GM21576 (cell line): ENCODE data around the gene MCM5.
"Not testable (repeated sequence)": the region's sequence is repeated elsewhere in the genome, so short reads cannot be mapped to it uniquely, and the experiment has no call there.

Experiments
- ATAC-seq: cut with Tn5 transposase; IDR thresholded peaks from one replicate; pipeline ENCODE4 v1.9.1; 2021; ENCODE audit warnings: mild to moderate bottlenecking, moderate library complexity; ENCODE audit not compliant: unreplicated experiment

MCM5 gene

GRCh38 chr22:35430897-35431322, 31.0 kb downstream of the MCM5 start:
- ATAC-seq: no peak

DNA sequence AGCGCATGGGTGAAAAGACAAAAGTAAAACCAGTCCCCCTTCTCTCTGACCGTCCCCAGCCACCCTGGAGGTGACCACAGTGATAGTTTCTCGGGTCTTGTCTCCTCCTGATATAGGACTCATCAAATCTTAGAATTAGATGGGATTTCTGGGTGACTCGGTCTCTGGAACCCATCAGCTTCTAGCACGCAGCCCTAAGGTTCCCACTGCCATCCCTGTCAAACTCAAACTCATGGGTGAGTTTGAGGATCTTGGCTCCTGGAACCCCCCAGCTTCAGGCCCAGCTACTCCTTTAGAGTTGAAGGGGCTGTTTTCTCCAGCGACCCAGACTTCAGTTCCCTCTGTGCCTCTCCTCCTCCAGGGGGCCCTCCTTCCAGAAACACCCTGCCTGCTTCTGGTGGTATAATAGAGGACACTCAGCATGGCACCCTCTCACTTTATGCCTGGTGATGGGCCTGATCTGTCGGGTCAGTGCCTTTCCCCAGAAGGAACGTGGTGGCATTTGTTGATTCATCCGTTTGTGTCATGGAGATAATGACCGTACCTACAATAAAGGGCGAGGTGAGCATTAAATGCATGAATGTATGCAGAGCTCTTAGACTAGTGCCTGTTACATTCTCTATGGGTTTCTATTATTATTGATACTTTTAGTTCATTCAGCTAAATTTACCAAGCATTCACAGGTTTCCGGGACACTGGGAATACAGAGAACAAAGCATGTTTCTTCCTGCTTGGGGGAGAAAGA, 31.7 kb downstream of the MCM5 start:
- no peak for ATAC-seq

DNA sequence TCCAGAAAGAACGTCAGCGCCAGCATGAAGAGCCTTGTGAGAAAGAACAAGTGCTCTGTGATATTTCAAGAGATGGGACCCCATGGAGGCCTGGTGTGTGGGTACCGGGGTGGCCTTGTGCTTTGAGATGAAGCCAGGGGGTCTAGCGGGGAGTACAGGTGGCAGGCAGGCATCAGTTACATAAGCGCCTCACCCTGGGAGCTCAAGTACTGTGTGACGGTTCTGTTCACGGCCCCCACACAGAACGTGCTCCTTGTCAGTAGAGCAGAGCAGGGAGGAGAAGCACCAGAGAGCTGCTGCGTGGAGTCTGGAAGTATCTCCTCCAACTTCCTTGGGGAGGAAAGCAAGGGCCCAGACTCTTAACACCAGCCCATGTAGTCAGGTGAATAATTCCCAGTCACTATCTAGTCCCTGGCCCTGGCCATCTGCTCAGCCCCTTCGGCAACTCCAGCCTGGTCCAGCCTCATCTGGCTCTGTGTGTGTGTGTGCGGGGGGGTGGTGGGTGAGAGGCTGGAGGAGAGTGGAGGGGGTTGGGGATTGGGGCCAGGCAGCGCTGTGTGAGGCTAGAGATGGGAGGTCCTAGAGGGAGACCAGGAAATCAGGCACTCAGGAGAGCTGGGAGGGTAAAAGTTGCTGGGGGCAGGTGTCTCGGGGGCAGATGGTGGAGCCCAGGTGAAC, 32.4 kb downstream of the MCM5 start:
- ATAC-seq: no peak

- ATAC-seq: no peak
Measured at GRCh38 chr22:35434061-35434710, 34.2 kb downstream of the MCM5 start.

GRCh38 chr22:35435201-35435740, 35.3 kb downstream of the MCM5 start:
- ATAC-seq: no peak

GRCh38 chr22:35436421-35436820, 36.5 kb downstream of the MCM5 start:
- ATAC-seq: no peak

DNA sequence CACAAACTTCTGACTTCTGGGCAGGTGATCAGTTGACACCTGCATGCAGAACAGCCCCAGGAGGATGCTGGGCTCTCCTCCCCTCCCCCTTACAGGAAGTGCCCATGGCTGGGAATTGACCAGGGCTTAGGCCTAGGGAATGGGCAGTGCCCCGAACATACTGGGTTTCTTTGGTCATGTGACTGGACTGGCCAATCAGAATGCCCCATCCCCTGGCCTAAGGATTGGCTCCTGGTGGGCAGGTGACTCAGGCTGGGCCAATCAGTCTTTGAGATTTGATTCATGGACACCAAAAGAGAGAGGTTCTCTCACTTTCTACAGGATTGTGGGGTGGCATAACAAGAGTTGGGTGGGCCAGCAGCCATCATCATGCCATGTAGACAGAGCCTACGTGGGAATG, 37.1 kb downstream of the MCM5 start:
- ATAC-seq: no peak

GRCh38 chr22:35438673-35439364, 38.9 kb downstream of the MCM5 start:
- ATAC-seq: not testable (repeated sequence)

GRCh38 chr22:35439365-35439717, 39.4 kb downstream of the MCM5 start:
- no peak for ATAC-seq

DNA sequence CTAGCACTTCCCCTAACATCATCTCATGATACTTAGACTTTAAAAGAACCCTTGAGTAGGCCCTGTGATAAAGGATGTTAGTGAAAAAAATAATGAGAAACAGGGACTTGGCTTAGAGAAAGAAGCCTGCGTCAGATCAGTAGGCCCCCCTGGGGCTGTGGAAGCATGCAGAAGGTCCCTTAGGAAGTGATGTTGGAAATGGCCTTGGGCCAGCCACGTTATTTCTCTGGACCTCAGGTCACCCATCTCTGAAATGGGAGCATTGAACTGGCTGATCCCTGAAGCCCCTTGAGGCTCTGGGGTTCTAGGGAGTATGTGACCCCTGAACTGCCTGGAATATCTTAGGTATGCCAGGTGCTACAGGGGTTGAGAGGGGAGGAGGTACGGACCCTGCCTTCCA, 40.2 kb downstream of the MCM5 start:
- no peak for ATAC-seq

DNA sequence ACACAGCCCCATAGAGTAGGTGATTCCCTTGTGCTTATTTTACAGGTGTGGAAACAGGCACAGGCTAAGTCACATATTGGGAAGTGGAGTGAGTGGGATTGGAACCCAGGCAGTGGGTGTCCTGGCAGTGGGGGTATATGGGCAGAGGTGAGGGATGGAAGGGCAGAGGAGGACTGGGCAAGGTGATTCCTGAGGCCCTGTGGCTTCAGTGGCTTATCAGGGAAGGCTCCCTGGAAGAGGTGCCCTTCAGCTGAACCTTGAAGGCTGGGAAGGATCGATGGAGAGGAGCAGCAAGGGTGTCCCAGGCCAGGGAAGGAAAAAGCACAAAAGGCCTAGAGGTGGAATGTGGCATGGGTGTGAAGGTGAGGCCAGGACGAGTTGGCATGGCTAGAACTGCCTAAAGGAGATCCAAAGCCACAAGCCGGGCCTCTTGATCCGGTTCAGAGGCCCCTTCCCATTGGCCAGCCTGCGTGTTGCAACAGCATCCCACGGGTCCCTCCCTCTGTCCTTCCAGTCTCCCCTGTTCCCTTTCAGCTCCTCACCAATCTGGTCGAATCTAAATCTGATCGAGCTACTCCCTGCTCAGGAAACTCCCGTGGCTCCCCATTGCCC, 41.7 kb downstream of the MCM5 start:
- no peak for ATAC-seq

GRCh38 chr22:35442471-35442870, 42.5 kb downstream of the MCM5 start:
- no peak for ATAC-seq

- ATAC-seq: no peak
Measured at GRCh38 chr22:35443338-35443737, 43.4 kb downstream of the MCM5 start.

DNA sequence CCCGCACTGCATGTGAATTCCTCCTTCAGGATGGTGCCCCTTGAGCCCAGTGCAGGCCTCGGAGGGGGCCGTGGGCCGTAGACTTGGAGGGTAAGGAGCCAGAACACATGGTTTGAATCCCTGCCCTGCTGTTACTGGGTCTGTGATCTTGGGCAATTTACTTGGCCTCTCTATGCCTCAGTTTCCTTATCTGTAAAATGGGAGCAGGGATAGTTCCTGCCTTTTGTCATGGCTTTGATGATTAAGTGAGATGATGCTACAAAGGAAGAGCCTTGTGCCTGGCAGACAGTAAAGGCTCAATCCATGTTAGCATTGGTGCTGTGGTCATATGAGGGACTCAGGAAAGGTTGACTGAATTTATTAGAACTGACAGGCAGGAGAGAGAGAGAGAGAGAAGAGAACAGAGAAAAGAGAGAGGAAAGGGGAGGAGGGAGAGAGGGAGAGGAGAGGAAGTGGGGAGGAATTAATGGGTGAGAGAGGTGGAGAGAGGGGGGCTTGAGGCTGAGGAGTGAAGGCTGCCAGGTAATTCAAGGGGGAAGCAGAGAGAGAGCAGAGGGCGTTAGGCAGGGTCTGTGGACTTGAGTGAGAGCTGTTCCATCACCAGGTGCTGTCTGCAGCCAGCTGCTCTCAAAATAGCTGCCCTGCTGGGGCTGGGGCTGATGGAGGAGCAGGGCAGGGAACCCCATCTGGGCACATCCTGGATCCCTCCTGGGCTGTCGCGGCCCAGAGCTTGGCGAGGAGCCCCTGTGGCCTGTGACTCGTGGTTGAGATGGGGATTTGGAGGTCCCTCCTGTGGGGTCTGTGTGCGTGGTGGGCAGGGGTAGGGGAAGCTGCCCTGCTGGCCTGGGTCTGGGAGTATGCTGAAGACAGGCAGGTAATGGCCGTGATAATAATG, 44.1 kb downstream of the MCM5 start:
- no peak for ATAC-seq

DNA sequence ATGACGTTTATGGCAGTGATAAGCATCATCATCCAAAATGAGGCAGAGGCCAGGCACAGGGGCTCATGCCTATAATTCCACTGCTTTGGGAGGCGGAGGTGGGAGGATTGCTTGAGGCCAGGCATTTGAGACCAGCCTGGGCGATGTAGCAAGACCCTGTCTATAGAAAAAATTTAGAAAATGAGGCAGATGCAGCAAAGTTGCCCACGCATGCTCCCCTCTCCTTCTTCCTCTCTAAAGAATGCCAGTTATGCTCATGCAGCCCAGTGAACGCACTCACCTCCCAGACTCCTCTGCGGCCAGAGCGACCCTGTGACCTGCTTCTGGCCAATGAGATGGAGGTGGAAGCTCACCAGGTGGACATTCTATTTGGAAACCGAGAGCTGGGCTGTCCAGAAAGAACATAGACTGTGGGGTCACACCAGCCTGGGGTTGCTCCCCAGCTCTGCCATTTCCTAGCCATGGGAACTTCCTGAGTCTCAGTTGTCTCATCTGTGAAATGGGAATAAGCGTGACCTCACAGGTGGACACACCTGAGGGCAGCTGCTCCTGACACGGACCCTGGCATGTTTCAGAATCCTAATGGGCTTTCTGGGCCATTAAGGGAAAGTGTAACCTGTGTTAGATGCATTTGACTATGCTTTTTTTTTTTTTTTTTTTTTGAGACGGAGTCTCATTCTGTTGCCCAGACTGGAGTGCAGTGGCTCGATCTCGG, 44.9 kb downstream of the MCM5 start:
- no peak for ATAC-seq

- ATAC-seq: no peak
Measured at GRCh38 chr22:35445933-35446332, 46.0 kb downstream of the MCM5 start.

DNA sequence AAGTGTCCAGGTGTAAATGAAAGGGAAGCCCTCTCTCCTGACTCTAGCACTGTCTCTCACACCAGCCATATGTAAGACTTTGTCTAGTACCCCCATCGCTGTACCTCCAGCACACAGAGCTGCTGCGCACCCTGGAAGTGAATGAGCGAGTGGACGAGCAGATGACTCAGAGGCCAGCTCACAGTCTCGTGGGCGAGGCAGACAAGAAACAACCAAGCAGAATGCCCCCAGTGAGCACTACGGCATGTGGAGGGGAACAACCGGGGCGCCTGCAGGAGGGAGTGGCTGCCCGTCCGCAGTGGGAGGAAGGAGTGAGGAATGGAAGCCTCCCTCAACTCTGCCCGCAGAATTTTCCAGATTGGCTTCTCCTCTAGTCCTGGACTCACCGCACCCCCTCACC, 46.4 kb downstream of the MCM5 start:
- no peak for ATAC-seq

DNA sequence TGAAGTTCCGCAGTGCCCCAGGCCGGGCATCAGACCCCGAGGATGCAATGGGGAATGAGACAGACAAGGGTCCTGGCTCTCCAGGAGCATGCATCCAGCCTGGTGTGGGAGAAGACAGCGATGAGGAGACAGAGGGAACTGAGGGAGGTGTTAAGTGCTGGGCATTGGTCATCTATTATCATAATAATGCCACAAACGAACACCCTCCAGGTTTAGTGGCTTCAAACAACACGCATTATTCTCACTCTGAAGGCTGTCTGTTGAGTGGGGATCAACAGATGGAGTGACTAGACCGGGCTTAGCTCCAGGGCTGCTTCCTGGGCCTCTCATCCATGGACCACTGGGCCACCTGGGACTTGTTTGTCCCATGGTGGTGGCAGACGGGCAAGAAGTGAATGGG, 48.6 kb downstream of the MCM5 start:
- ATAC-seq: no peak
